NCI-H2227 treated with DMSO at 0.1 percent for 48 hours (cell line): ENCODE measurements around the gene ZNF649.

Source experiments
- DNase-seq: peaks from one replicate; lab custom pipeline; 2025; lab: John Stamatoyannopoulos, UW

The ZNF649 gene

GRCh38 chr19:51887522-51888498 is 17.0 kb downstream of the ZNF649 start, which contains the start of gene ZNF577:
ZNF577 (minus strand) TSS chr19:51887951; CDS start chr19:51880382, 7,569 bp downstream.
- no peak for DNase-seq

- DNase-seq: no peak
Measured at GRCh38 chr19:51884713-51885112, 20.1 kb downstream of the ZNF649 start.

- DNase-seq: no peak
Measured at GRCh38 chr19:51882518-51882917, 22.3 kb downstream of the ZNF649 start.

- no peak for DNase-seq
Measured at GRCh38 chr19:51873097-51873496, 31.7 kb downstream of the ZNF649 start.

GRCh38 chr19:51861870-51862622 is 42.8 kb downstream of the ZNF649 start:
- no peak for DNase-seq
